GM19452 (cell line): ENCODE data around the gene AUTS2.
A peak's percentile ranks its signal among the peaks of the same experiment; 100 is the strongest.

Experiments used
- ATAC-seq: cut with Tn5 transposase; IDR thresholded peaks from one replicate; pipeline ENCODE4 v1.9.1; 2021; ENCODE audit not compliant: unreplicated experiment

AUTS2 gene

DNA sequence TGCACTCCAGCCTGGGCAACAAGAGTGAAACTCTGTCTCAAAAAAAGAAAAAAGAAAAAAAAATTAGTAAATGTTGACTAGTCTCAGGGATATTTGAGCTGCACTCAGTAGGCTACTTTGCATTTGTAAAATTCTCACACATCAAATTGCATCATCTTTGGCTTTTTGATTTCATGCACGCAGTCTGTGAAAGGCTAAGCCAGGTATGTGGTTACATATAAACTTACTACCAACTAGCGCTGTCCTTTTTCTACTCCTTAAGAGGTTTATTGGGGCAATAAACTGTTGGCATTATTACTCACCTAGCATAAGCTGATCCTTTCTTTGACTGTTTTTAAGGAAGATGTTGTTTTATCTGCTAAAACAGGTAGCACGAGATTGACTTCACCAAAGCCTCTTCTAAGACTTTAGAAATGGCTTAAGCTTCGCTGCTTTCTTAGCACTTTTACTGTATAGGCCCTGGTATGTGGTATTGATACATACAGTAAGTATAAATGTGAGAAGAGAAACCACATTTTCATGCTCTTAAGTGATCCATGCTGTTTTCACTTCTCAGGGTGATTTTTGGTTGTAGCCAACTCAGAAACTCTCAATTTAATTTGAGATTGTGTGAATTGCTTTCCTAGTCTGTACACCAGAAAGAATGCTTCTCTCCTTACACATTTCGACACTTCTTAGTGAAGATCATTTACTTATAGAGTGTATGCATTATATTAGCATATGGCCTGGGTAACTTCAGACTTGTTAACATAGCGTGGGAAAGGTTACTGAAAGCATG, 323.9 kb downstream of the AUTS2 start:
- ATAC-seq, result peak; percentile 82

DNA sequence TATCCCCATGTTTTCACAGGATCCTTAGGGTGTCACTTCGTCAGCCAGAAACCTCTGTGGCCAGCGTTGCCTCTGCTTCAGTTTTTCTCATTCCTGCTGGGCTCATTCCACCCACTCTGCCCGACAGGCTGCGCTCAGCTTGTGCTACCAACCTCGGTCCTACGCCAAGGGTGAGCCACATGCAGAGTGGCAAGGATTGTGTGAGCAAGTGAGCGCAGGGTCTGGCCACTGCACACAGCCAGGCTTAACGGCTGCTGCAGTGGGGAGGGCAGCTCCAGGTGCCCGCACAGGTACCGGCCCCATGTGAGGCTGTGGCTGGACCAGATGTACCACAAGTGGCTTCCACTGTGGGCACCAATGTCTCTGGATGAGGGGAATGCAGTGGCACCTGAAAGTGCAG, 329.2 kb downstream of the AUTS2 start:
- no peak for ATAC-seq

DNA sequence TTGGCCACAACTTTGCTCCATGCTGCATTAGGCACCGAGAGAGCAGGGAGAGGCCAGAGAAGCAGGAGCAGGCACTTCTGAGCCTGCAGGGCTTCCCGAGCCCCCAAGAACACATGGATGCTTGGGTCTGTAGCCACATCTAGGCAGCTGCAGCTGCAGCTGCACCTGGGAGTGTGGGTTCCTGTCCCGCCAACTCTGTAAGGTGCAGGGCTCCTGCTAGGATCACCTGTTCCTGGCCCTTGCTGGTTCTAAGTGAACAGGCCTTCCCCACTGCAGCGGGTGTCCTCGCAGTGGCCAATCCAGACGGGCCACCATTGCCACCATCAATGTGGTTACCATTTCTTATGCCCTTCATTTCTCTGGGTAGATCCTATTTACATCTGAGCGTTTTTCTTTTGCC, 330.3 kb downstream of the AUTS2 start:
- ATAC-seq, result no peak

DNA sequence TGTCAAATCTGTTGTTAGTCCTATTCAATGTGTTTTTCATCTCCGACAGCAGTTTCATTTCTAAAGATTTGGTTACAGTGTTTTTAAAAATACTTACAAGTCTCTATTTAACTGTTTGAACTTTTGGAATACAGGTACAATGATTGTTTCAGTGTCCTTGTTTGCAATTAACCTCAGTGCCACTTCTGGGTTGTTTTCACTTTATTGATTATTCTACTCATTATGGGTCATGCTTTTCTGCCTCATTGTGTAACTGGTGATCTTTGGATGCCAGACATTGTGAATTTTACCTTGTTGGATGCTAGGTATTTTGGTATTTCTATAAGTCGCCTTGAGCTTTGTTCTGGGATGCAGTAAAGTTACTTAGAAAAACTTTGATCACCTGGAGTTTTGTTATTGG, 331.3 kb downstream of the AUTS2 start:
- ATAC-seq, result no peak

DNA sequence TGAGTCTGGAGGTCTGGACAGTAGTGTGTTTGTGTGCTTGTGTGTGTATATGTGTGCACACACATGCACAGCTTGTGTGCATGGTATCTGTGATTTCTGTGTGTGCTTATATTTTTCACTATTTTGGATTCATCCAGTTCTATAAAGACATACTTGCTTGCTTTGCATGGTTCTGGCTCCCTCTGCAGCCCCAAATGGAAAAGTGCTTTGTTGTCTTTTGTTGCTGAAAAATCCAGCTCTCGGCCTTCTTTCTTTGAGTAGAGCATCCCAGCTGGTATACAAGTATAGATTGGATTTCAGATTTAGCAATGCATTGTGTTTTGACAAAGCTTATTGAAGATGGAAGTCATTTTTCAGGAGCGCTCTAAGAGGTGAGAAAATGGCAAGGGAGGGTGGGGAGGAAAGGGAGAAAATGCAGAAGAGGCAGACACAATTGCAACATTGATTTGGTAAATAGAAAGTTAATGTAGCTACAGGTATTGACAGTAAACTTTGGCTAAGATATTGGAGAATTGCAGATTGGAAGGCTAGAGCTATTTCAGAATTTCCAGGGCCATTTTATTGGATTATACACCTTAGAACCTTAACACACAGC, 333.9 kb downstream of the AUTS2 start:
- ATAC-seq, result no peak

DNA sequence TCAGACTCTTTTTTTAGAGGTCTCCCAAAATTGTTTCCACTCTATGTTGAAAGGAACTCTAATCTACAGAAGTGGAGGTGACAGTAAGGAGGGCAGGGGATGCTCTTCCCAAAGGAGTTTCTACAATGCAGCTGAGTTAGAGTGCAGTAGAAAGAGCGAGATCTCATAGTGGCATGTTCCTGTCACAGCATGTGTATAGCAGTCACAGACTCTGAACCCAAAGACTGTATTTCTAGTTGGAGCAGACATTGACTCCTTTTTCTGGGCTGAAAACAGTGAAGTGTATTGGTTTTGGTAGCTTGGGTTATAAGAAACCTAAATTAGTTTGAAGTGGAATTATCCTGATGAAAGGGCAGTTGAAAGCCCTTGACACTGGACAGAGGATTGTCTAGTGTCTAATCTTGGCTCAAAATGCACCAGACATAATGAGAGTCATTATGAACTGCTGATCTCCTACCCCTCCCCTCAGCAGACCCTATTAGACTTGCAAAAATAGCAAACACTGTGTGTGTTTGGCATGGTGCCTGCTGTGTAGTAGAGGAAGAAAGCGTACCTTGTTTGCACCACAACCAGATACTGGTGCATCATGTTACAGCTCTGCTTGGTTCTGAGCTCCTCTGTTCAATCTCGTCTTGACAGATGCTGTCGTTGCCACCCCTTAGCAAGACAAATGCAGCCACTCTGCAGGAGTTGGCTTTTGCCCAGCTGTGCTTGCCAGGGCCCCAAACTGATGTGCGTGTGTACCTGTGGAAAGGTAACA, 336.0 kb downstream of the AUTS2 start:
- no peak for ATAC-seq

DNA sequence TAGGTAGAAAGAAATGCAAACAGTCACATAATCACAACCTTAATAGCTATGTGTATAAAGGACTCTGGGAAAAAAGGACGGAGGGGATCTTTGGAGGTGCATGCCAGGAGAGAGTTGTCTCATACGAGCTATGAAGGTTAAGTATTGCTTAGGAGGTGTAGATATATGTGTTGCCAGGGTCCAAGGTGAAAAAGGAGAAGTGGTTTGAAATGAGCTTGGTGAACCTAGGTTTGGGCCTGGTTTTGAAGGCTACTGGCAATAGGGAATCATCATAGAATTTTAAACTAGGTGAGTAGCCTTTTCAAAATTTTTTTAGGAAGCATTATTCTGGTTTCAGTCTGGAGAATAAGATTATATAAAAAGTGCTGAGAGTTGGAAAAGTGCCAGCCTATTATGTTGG, 336.8 kb downstream of the AUTS2 start:
- ATAC-seq, result no peak

DNA sequence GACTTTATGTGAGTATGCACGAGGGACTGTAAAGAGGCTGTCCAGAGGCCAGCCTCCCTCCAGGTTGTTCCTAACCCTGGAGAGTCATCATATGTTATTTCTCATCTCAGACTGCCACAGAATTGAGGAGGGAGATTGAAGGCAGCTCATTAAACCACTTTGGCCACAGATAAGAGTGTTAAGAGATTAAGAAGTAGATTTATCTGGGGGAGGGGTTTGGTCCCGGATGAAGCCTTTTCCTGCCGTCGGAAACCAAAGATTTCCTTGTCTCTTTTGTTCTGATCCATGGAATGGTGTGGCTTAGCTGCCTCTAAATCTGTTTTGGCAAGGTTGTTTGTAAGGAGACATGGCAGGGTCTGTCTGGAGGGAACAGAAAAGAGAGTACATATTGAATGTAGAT, 338.8 kb downstream of the AUTS2 start:
- ATAC-seq, result no peak

DNA sequence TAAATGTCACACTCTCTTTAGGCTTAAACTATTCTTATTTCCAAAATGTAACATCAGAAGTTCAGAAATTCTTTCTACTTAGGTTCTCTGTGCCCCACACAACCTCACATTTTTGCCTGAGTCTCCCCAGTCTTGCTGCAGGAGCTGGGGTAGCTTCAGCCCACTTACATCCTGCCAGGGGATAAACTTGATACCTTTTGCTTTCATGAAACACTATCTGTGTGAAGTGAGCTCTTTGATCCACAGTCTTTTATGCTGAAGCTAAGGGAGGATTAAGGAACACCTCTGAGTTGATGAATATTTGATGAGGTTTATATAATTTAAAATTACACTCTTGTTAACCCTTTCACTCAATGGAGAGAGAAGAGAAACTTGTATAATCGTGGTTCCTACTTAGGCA, 341.0 kb downstream of the AUTS2 start:
- no peak for ATAC-seq

DNA sequence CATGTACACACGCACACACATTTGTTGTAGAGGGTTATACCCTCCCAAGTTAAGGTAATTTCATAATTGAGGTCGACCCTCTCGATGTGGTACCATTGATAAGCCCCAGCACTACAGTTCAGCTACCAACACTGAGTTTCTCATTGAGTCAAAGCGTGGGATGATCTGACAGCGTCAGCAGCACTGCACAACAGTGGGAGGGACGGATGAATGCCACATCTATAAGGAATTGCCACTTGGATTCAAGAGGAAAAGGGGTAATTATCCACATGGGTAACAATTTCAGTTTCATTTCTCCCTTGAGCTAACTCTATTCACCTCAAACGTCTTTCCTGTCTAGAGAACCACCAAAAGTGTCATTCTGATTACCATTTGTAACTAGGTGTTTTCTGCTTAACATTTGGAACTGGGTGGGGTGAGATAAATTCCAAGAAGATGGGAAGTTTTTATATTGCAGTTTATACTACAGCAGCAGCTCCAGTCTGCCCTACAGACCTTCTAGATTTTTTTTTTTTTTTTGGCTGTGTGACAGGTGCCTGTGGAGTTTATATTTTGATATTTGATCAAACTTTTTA, 342.9 kb downstream of the AUTS2 start:
- no peak for ATAC-seq

DNA sequence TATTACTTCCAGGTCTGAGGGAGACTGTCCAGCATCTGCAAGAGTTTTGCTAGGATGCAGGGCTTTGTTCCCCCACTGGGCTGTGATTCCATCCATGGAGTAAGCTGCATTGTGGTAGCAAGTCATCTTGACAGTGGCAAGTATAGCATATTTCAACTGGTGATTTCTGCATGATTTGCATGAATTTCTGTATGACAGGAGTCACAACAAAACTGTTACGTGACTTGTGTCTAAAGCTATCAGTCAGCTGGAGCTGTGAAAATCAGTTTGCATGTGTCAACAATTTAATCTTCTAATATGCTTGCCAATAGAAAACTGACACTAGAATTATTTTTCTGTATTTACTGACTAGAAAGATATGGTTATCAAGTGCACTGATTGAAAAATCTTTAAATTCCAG, 344.3 kb downstream of the AUTS2 start:
- no peak for ATAC-seq

DNA sequence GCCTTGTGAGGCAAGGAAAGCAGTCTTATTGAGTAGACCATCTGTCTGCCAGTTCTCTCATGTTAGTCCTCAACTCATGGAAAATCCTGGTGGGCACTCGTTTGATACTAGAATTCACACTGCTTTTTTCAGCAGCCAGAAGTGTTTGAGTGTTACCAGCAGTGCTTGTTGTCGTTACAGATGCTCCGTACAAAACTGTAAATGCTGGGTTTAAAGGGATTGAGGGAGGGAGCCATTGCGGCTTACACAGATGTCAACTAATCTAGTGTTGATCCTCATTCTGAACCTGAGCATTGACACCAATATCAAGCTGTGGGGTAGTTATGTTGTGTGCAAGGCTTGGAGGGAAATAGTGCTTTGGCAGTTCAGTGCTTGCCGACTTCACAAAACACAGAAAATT, 348.6 kb downstream of the AUTS2 start:
- no peak for ATAC-seq

DNA sequence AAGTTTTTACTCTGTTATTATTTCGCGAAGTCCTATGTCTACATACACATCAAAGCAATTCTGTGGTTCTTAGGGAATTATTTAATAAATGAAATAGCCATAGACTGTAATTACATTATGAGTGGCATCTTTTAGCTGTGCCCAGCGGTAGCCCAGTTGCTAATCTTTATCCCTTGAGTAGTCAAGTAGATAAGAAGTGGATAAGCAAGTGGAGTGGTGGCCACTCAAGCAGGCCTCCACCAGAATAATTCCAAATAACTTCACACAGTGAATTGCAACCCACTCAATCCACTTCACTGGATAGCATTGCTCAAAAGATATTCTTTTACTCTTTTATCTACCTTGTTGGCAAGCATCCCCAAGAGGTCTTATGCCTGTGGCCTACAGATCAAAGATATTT, 349.7 kb downstream of the AUTS2 start:
- no peak for ATAC-seq

DNA sequence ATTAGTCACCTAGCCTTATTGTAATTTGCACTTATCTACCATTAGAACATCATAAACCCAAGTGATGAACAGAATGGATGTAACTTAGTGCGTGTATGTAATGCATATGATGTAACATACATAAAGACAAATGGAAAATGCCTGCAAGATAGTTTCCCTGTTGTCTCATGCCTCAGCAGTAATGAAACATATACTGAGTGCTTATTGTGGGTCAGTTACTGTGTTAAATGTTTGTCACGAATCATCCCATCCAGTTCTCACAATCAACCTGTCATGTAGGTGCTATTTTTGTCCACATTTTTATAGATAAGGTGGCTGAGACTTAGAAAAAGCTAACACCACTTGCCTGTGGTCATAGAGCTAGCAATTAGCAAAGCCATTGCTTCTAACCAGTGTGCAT, 350.8 kb downstream of the AUTS2 start:
- no peak for ATAC-seq

DNA sequence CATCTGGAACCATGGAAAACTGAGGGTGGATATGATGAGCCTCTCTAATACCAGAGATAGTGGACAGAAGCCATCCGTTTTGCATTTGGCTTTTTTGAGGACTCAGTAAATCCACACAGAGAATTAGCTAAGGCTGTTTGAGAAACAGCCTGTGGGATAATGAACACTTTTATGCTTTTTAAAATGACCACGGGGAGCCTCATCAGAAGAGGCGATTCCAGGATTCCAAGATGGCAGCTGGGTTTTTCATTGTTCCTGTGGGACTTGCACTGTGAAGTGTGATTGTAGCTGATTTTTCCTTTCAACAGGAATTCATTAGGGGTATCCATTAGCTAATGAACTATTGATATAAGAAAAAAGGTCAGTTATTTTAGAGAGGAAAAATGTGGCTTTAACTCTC, 353.2 kb downstream of the AUTS2 start:
- no peak for ATAC-seq

DNA sequence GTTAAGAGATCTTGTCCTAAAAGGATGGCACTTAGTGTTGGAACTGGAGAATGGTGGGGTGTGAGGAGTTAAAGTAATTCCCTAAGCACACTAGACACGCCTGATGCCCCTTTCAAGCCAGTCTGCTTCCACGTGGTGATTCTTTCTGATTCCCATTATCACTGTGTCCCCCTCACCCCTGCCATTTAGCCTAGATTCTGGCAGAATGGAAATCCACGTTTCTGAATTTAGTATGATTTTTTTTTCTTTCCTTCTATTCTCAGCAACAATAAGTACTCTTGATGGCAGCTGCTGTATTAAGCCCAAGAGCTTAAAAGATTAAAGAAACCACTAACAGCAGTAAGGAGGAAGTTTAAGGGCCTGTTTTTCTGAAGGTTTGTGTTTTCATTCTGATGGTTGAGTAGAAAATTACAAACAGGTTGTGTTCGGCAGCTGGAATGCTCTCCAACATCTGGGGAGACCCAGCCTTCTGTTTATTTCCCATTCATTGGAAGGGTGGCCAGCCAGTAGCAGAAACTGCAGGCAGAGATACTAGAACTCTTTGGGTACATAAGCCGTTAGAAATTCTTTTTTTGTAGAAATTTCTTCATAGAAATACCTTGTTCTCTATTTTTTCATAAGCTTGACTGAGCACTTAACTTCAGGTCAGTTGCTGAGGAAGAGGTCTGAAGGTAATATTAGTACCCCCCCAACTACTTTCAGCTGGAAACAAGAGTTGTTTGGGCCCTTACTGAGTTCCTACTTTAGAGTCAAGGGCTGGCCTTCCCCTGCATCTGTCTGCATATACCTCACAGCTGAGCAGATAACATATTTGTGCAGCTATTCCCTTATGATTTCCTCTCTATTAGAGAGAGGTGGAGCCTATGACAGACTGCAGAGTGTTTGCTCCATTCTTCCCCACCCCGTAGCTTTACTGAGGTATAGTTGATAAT, 355.1 kb downstream of the AUTS2 start:
- ATAC-seq, result no peak

DNA sequence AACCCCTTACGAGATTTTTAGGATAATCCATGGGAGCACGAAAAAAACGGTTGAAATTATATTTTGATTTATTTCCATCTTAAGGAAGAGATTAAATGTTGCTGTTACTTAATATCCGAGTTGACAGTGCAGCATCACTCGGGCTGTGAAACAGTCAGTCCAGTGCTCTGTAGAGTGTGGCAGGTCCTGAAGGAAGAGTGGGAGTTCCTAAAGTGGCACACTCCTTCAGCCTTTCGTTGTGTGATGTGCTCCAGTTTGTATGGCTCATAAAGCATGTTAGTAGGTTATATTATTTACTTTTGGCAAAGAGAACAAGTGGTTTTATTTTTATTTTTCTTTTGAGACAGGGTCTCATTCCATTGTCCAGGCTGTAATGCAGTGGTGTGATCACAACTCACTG, 358.3 kb downstream of the AUTS2 start:
- ATAC-seq, result no peak

DNA sequence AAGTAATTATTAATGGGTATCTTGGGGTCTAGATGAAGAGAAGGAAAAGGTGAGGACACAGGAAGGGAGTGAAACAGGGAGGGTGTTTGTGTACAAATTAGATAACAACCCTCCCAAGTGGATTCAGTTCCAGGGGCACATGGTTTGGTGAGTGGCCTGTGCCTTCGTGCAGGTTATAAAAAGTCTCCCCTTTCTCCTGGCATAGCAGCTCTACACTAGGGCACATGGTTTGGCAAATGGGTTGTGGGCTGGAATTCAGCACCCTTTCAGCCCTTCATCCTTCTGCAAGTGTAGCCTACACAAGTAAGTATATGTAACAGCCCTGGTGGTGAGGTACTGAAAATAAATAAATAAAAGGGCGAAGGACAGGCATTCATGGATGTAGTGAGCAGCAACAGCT, 359.4 kb downstream of the AUTS2 start:
- ATAC-seq, result no peak

DNA sequence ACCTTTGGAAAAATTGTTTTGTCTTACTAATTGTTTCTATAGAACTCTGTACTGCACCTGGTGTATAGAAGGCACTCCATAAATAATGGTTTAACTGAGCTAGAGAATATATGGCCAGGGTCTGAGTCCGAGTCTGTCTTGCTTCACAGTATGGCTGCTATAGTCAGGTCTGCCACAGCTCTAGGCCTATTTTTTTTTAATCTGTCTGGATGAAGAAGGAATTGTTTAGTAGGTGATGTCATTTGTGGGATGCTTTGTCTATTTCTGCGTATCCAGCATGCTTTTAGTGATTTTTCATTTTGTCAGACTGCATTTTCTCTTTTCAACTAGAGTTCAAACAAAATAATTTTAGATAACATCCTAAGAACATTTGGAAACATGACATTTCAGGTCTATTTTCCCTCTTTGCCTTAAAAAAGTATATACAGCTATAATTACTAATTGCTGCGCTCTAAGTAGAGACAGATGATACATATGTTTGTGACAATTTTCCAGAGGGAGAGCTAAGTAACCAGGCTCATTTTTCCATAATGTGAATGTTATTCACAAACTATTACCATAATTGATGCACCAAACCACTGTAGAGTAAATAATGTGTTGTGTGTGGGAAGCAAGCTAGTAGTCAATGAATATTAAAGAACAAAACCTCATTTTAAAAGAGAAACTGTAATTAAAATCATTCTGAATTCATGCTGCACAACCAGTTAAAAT, 361.7 kb downstream of the AUTS2 start:
- no peak for ATAC-seq

DNA sequence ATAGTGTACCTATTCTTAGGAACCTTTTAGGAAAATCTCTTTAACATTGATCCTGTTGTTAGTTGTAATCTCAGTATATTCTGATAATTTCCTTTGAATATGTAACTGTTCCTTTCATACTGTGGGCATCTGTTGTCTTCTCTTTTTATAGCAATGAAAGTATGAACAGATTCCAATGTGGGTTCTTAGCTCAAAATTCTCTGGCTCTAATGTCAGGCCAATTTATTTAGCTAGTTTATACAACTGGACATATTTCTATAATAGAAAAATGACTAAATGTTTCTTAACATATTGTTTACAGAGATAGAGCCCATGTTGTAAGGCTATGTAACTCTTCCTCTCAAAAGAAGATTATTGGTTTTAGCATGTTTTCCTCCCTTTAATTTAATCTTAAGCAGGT, 363.2 kb downstream of the AUTS2 start:
- no peak for ATAC-seq
